ENCODE measurements around the gene TOP3B.
A peak's percentile ranks its signal among the peaks of the same experiment; 100 is the strongest.

TOP3B gene, protein sequence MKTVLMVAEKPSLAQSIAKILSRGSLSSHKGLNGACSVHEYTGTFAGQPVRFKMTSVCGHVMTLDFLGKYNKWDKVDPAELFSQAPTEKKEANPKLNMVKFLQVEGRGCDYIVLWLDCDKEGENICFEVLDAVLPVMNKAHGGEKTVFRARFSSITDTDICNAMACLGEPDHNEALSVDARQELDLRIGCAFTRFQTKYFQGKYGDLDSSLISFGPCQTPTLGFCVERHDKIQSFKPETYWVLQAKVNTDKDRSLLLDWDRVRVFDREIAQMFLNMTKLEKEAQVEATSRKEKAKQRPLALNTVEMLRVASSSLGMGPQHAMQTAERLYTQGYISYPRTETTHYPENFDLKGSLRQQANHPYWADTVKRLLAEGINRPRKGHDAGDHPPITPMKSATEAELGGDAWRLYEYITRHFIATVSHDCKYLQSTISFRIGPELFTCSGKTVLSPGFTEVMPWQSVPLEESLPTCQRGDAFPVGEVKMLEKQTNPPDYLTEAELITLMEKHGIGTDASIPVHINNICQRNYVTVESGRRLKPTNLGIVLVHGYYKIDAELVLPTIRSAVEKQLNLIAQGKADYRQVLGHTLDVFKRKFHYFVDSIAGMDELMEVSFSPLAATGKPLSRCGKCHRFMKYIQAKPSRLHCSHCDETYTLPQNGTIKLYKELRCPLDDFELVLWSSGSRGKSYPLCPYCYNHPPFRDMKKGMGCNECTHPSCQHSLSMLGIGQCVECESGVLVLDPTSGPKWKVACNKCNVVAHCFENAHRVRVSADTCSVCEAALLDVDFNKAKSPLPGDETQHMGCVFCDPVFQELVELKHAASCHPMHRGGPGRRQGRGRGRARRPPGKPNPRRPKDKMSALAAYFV

GRCh38 chr22:21982338-21982965, at the start of gene TOP3B:
Gene TOP3B, minus strand, starts transcription at chr22:21982787. Its CDS starts 7,078 bp downstream, at chr22:21975709.
- H3K4me3 ChIP-seq (ENCODE audit: control insufficient read depth, low read depth, low read length) = peak within 1 kb of the TSS; percentile 94
- DNase-seq (ENCODE audit: low read depth) = peak; percentile 17
- no peak for TF ChIP-seq CTCF (IDR thresholded peaks at IDR 0.05; ENCODE audit: control insufficient read depth, insufficient read depth, low read depth, low read length, missing control alignments)

DNA sequence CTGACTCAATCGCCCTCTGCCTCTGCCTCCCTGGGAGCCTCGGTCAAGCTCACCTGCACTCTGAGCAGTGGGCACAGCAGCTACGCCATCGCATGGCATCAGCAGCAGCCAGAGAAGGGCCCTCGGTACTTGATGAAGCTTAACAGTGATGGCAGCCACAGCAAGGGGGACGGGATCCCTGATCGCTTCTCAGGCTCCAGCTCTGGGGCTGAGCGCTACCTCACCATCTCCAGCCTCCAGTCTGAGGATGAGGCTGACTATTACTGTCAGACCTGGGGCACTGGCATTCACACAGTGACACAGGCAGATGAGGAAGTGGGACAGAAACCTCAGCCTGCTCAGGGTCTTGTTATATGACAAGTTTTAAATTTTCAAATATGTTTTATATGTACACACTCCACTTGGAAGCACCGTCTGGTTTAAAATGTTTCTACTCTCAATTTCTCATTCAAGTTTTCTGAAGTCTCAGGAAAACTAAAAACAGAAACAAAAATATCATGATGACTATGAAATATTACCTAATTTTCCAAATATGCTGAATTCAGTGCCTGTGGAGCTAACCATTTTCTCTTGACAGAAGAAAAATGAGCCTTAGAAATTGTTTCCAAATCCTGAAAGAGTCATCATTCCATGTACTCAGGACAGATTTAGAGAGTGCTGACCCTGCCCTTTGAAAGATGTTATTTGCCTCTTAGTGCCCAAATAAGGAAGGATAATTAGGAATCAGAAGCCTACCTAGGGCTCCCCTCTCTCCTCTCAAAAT, 48.8 kb upstream of the TOP3B start:
- H3K4me3 ChIP-seq (ENCODE audit: control insufficient read depth, low read depth, low read length) = no peak overlapping the region
- no peak for DNase-seq (ENCODE audit: low read depth)
- no peak for TF ChIP-seq CTCF (IDR thresholded peaks at IDR 0.05; ENCODE audit: control insufficient read depth, insufficient read depth, low read depth, low read length, missing control alignments)

- H3K4me3 ChIP-seq (ENCODE audit: control insufficient read depth, low read depth, low read length) = no peak overlapping the region
- DNase-seq (ENCODE audit: low read depth) = no peak
- peak; percentile 29 for TF ChIP-seq CTCF (IDR thresholded peaks at IDR 0.05; ENCODE audit: control insufficient read depth, insufficient read depth, low read depth, low read length, missing control alignments)
Observed at GRCh38 chr22:22030493-22031182, 48.1 kb upstream of the TOP3B start.

GRCh38 chr22:22027955-22028354, 45.4 kb upstream of the TOP3B start:
- no peak for TF ChIP-seq CTCF (IDR thresholded peaks at IDR 0.05; ENCODE audit: control insufficient read depth, insufficient read depth, low read depth, low read length, missing control alignments)
- DNase-seq (ENCODE audit: low read depth) = no peak
- H3K4me3 ChIP-seq (ENCODE audit: control insufficient read depth, low read depth, low read length) = no peak overlapping the region

GRCh38 chr22:22026157-22026831, 43.7 kb upstream of the TOP3B start:
- DNase-seq (ENCODE audit: low read depth) = no peak
- TF ChIP-seq CTCF (IDR thresholded peaks at IDR 0.05; ENCODE audit: control insufficient read depth, insufficient read depth, low read depth, low read length, missing control alignments) = no peak
- no peak overlapping the region for H3K4me3 ChIP-seq (ENCODE audit: control insufficient read depth, low read depth, low read length)

Data from AG09309 (cell line).